WTC11 (cell line): ENCODE data around the gene GPRC5B. TPM values are rescaled to one million over a fixed set of nuclear protein-coding genes. Genes with fewer than 3 reads are reported as not detected.

Source experiments
- ATAC-seq: fragments of 200-7000 bp; cut with Tn5 transposase; 2 replicates; pipeline ENCODE4 v1.10.0; 2021; ENCODE audit warnings: mild to moderate bottlenecking, moderate library complexity
- CTCF ChIA-PET: fragments of 300-600 bp; sonication (Branson Sonifier 250); formaldehyde crosslinking; loops from one replicate; lab custom pipeline; 2021; ENCODE audit warnings: antibody characterized with exemption; lab: Charles Lee
- POLR2A ChIA-PET: fragments of 350-600 bp; sonication (Branson Sonifier 250); formaldehyde crosslinking; loops from one replicate; lab custom pipeline; 2021; ENCODE audit warnings: antibody characterized with exemption; lab: Charles Lee
- DNase-seq: peaks from one replicate; pipeline ENCODE4 v3.0.0; 2021; ENCODE audit warnings: low spot score
- H3K27ac Mint-ChIP-seq: 2 replicates; pipeline ENCODE4 v1.8.0; 2021; ENCODE audit warnings: mixed read lengths
- H3K27me3 Mint-ChIP-seq: 2 replicates; pipeline ENCODE4 v1.8.0; 2021; ENCODE audit warnings: low read depth, mild to moderate bottlenecking, moderate library complexity, mixed read lengths
- H3K36me3 Mint-ChIP-seq: 2 replicates; pipeline ENCODE4 v1.8.0; 2021; ENCODE audit warnings: mixed read lengths
- H3K4me1 Mint-ChIP-seq: 2 replicates; pipeline ENCODE4 v1.8.0; 2022; ENCODE audit warnings: mixed read lengths
- H3K4me3 Mint-ChIP-seq: 2 replicates; pipeline ENCODE4 v1.8.0; 2021; ENCODE audit warnings: mild to moderate bottlenecking, moderate library complexity, mixed read lengths
- H3K9me3 Mint-ChIP-seq: 2 replicates; pipeline ENCODE4 v1.8.0; 2021; ENCODE audit warnings: mixed read lengths
- E2F4 ChIP-seq: sonication (generic); formaldehyde crosslinking; IDR thresholded peaks from 2 replicates; pipeline ENCODE4 v1.8.1; 2022; ENCODE audit warnings: low read depth, mild to moderate bottlenecking, moderate library complexity, missing genetic modification reagents, borderline replicate concordance
- GRHL2 ChIP-seq: fragments of 250-450 bp; sonication (Bioruptor Pico); IDR thresholded peaks from 2 replicates; pipeline ENCODE4 v1.8.0; 2022; ENCODE audit warnings: mild to moderate bottlenecking, moderate library complexity; ENCODE audit not compliant: insufficient replicate concordance, severe bottlenecking
- HMGA2 ChIP-seq: fragments of 250-450 bp; sonication (Bioruptor Pico); IDR thresholded peaks from 2 replicates; pipeline ENCODE4 v1.4.0; 2021; ENCODE audit warnings: mild to moderate bottlenecking, moderate library complexity
- HMGXB4 ChIP-seq: sonication (generic); formaldehyde crosslinking; IDR thresholded peaks from 2 replicates; pipeline ENCODE4 v1.8.1; 2023; ENCODE audit warnings: mild to moderate bottlenecking, moderate library complexity, missing genetic modification reagents
- JUN ChIP-seq: sonication (generic); formaldehyde crosslinking; IDR thresholded peaks from 2 replicates; pipeline ENCODE4 v1.8.0; 2023; ENCODE audit warnings: mild to moderate bottlenecking, missing genetic modification reagents
- SOX15 ChIP-seq: fragments of 250-450 bp; sonication (Bioruptor Pico); IDR thresholded peaks from 2 replicates; pipeline ENCODE4 v1.9.0; 2021; ENCODE audit warnings: mild to moderate bottlenecking
- SP1 ChIP-seq: sonication (generic); formaldehyde crosslinking; conservative IDR thresholded peaks from 2 replicates; pipeline ENCODE4 v1.8.1; 2022; ENCODE audit warnings: missing genetic modification reagents
- STAT6 ChIP-seq: sonication (generic); formaldehyde crosslinking; conservative IDR thresholded peaks from 2 replicates; pipeline ENCODE4 v1.8.1; 2023; ENCODE audit warnings: mild to moderate bottlenecking, low read depth, missing genetic modification reagents, moderate library complexity
- TCF7 ChIP-seq: sonication (generic); formaldehyde crosslinking; IDR thresholded peaks from 2 replicates; pipeline ENCODE4 v1.8.0; 2022; ENCODE audit warnings: mild to moderate bottlenecking, low read depth, missing genetic modification reagents, moderate library complexity
- ZBTB43 ChIP-seq: sonication (generic); formaldehyde crosslinking; IDR thresholded peaks from 2 replicates; pipeline ENCODE4 v1.8.1; 2023; ENCODE audit warnings: mild to moderate bottlenecking, missing genetic modification reagents
- ZNF138 ChIP-seq: sonication (generic); formaldehyde crosslinking; conservative IDR thresholded peaks from 2 replicates; pipeline ENCODE4 v1.8.1; 2022; ENCODE audit warnings: mild to moderate bottlenecking, moderate library complexity, missing genetic modification reagents
- ZNF263 ChIP-seq: sonication (generic); formaldehyde crosslinking; IDR thresholded peaks from 2 replicates; pipeline ENCODE4 v1.8.1; 2022; ENCODE audit warnings: low read depth, mild to moderate bottlenecking, moderate library complexity, missing genetic modification reagents
- ZNF425 ChIP-seq: fragments of 250-450 bp; sonication (Bioruptor Pico); conservative IDR thresholded peaks from 2 replicates; pipeline ENCODE4 v1.9.0; 2021; ENCODE audit warnings: mild to moderate bottlenecking
- ZNF512 ChIP-seq: sonication (generic); formaldehyde crosslinking; IDR thresholded peaks from 2 replicates; pipeline ENCODE4 v1.8.1; 2022; ENCODE audit warnings: missing genetic modification reagents, borderline replicate concordance
- ZNF671 ChIP-seq: fragments of 250-450 bp; sonication (Bioruptor Pico); IDR thresholded peaks from 2 replicates; pipeline ENCODE4 v1.8.0; 2021; ENCODE audit warnings: mild to moderate bottlenecking
- total RNA-seq: library from RNA; stranded (reverse); gene quantifications from 3 replicates; pipeline ENCODE4 v1.2.3, GENCODE V29; 2021

Gene GPRC5B
- total RNA-seq, 1 experiment from 2014 or later: 104 TPM

GRCh38 chr16:19844945-19845641 lies 39.6 kb downstream of the GPRC5B start:
- H3K9me3 Mint-ChIP-seq: no peaks in the 10 kb centered on the region
- POLR2A ChIA-PET: no interaction called here
- CTCF ChIA-PET: no interaction called here
- peaks cover 7% of the 10 kb centered on the region for H3K4me1 Mint-ChIP-seq
- no peaks in the 10 kb centered on the region for H3K36me3 Mint-ChIP-seq
- H3K27ac Mint-ChIP-seq: no peak overlapping the region
- no peak for ATAC-seq
- DNase-seq: no peak
- TF ChIP-seq ZNF512 (CRISPR knock-in tag) (no peak), TCF7 (CRISPR knock-in tag) (no peak), HMGXB4 (CRISPR knock-in tag) (no peak), STAT6 (no peak)
- H3K4me3 Mint-ChIP-seq: no peak overlapping the region
- H3K27me3 Mint-ChIP-seq: no peaks in the 10 kb centered on the region; the same call in 1 of the 2 replicates

- Mint-ChIP-seq H3K9me3 (no peaks in the 10 kb centered on the region), H3K36me3 (no peaks in the 10 kb centered on the region), H3K27ac (no peak overlapping the region), H3K4me3 (no peak overlapping the region), H3K4me1 (peaks cover 5% of the 10 kb centered on the region), H3K27me3 (no peaks in the 10 kb centered on the region; the same call in 1 of the 2 replicates)
- TF ChIP-seq ZBTB43 (CRISPR knock-in tag) (no peak), ZNF425 (no peak), JUN (CRISPR knock-in tag) (no peak), E2F4 (CRISPR knock-in tag) (no peak), ZNF138 (CRISPR knock-in tag) (no peak), ZNF263 (no peak), SP1 (CRISPR knock-in tag) (no peak), ZNF512 (CRISPR knock-in tag) (no peak), GRHL2 (CRISPR knock-in tag) (no peak), ZNF671 (CRISPR knock-in tag) (no peak), SOX15 (CRISPR knock-in tag) (no peak), HMGA2 (CRISPR knock-in tag) (no peak)
- no peak for DNase-seq
- ChIA-PET POLR2A (no interaction called here), CTCF (no interaction called here)
- no peak for ATAC-seq
These were observed 41.3 kb downstream of the GPRC5B start for GRCh38 chr16:19843371-19843770.
